GM18507 (cell line): ENCODE results near the gene WDR27.
"Not testable (repeated sequence)": the region's sequence is repeated elsewhere in the genome, so short reads cannot be mapped to it uniquely, and the experiment has no call there.

Source experiments
- DNase-seq: peaks from one replicate; pipeline ENCODE4 v3.0.0; 2011; ENCODE audit warnings: low read depth; ENCODE audit not compliant: insufficient read length; ENCODE audit errors: extremely low spot score
- FAIRE-seq: peaks from 2 replicates; lab custom pipeline; 2011; peaks lifted over from hg19 to GRCh38; lab: Jason Lieb, UNC

WDR27 gene

DNA sequence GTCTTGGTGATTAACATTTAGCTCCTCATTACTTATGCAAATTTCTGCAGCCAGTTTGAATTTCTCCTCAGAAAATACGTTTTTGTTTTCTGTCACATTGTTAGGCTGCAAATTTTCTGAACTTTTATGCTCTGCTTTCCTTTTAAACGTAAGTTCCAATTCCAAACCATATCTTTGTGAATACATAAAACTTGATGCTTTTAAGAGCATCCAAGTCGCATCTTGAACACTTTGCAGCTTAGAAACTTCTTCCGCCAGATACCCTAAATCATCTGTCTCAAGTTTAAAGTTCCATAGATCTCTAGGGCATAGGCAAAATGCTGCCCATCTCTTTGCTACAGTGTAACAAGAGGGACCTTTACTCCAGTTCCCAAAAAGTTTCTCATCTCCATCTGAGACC is 234.1 kb downstream of the WDR27 start:
- not testable (repeated sequence) for DNase-seq, FAIRE-seq

GRCh38 chr6:169466256-169466655 is 235.6 kb downstream of the WDR27 start:
- not testable (repeated sequence) for FAIRE-seq, DNase-seq

GRCh38 chr6:169457762-169458161 is 244.1 kb downstream of the WDR27 start:
- DNase-seq (no peak), FAIRE-seq (no peak)

DNA sequence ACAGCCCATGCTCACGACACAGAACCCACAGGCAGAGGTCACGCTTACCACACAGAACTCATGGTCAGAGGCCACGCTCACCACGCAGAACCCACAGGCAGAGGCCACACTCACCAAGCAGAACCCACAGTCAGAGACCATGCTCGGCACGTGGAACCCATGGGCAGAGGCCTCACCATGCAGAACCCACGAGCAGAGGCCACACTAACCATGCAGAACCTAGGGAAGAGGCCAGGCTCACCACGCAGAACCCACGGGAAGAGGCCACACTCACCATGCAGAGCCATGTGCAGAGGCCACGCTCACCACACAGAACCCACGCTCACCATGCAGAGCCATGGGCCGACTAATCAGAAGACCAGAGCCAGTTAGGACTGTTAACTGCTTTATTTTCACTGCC is 245.0 kb downstream of the WDR27 start:
- FAIRE-seq (no peak), DNase-seq (no peak)

- FAIRE-seq: no peak
- no peak for DNase-seq
Observed at GRCh38 chr6:169455470-169455869, 246.4 kb downstream of the WDR27 start.

DNA sequence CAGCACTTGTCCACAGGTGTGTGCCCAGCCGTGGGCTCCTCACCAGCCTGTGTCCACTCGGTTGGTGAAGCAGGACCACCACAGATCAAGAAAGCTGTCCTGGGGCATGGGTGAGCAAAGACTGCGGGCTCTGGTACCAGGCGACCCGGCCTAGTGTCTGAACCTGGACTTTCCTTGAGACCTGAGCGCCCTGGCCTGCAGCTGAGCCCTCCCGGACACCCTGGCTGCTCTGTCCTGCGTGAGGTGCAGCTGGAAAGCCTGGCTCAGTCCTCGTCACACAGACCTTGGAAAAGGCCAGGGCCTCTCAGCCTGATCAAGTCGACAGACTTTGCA is 247.0 kb downstream of the WDR27 start:
- no peak for FAIRE-seq
- DNase-seq: no peak

GRCh38 chr6:169454204-169454871 is 247.5 kb downstream of the WDR27 start:
- DNase-seq (no peak), FAIRE-seq (no peak)

DNA sequence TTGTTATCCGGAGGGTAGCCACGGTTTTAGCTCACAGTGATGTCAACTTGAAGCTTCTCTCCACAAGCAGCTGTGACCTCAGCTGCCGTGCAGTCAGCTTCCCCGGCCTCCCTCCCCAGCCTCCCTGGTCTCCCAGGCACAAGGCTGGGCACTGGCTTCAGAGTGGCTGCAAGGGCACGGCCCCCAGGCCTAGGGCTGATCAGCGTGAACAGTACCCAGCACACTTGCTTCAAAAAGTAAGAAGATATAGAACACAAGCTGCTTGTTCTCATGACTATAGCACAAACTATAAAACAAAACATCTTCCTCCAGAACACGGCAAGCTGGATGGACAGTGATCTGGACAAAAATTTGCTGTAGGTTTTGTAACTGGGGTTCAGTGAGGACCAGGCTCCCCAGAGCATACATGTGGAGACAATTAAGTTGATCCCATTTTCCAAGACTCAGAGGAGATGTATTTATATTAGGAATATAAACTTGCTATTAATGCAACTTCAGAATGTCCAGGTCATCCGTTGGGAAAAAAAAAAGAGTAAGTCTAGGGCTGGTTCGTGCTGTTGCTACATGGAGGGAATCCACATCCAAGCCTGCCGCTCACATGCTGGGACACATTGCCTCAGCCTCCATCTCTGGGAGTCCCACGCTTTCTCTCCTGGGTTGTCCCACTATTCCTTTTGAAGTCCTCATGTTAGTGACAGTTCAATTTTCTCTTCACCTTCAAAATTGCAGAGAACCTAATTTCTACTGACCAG is 248.8 kb downstream of the WDR27 start:
- no peak for FAIRE-seq
- DNase-seq: no peak

DNA sequence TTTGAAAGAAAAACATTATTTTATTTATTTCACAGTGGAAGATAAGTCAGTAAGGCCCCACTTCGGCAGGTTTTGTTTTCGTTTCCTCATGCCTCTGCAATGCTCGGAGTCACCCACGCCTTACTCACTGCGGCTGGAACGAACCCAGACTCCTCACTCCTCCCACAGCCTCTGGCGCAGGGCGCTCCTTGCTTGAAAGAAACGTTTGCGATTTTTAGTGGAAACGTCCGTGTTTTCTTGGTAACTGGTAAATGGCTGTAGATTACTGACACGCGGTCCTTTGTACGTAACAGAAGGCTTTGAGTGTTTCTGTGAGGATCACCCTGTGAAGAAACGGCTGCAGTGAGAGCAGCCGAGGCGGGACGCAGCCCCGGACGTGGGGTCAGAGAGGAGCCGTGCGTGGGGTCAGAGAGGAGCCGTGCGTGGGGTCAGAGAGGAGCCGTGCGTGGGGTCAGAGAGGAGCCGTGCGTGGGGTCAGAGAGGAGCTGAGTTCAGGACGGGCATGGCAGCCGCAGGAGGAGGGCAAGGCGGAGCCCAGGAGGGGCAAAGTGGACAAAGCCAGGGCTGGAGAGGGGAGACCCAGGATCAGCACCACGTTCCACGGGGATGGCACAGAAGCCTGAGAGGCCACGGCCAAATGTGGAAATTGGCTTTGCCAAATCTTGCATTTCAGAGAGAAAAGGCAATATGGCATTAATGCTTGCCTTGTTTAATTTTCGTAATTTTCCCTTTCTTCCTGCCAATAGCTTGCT is 249.5 kb downstream of the WDR27 start:
- DNase-seq (no peak), FAIRE-seq (no peak)

GRCh38 chr6:169451065-169451838 is 250.6 kb downstream of the WDR27 start:
- FAIRE-seq: no peak
- DNase-seq: no peak

DNA sequence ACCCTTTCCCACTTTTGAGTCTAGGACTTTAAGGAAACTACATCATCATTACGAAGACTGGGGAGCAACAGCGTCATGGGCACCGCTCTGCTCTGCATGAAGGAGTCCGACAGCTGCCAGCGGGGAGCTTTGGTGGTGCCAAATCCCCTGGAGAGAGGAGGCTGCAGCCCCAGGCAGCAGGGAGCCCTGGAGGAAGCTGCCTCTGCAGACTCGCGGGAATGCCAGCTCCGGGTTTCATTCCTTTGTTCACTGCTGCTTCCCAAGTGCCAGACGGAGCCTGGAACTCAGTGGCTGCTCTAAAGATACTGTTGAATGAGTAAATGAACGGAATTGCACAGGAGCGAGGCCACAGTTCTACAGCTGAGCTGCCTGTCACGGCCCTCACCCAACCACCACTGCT is 251.7 kb downstream of the WDR27 start:
- DNase-seq (no peak), FAIRE-seq (no peak)

DNA sequence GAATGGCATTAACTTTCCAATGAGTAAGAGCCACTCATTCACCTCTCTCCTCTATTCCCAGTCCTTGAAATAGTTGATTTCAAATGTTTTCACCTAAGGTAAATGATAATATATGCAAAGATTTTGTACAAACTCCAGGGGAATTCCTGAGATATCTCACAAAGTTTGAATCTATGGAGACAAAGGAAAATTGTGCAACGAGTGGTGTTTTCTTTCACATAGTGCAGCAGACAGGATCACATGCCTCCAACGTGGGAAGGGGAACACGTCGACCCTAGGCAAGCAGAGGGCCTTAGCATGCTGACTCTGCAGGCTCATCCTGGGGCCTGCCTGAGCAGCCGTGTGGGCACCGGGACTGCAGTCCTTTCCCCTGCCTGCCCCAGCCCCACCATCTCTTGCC is 252.6 kb downstream of the WDR27 start:
- FAIRE-seq (no peak), DNase-seq (no peak)

- DNase-seq: no peak
- FAIRE-seq: no peak
Observed at GRCh38 chr6:169445661-169446581, 255.9 kb downstream of the WDR27 start.

GRCh38 chr6:169445227-169445626 is 256.6 kb downstream of the WDR27 start:
- FAIRE-seq (no peak), DNase-seq (no peak)

GRCh38 chr6:169441292-169441691 is 260.5 kb downstream of the WDR27 start:
- FAIRE-seq (no peak), DNase-seq (no peak)

- FAIRE-seq (no peak), DNase-seq (no peak)
Observed at GRCh38 chr6:169439710-169440109, 262.1 kb downstream of the WDR27 start.

DNA sequence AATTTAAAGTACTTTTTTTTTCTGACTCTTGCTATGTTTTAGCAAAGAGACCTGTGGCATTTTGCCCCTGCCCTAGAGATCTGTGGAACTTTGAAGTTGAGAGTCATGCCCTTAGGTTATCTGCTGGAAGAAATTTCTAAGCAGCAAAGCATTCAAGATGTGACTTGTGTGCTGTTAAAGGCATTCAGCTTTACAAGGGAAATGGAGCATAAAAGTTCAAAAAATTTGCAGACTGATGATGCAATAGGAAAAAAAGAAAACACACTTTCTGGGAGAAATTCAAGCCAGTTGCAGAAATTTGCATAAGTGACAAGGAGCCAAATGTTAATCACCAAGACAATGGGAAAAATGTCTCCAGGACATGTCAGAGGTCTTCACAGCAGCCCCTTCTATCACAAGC is 267.3 kb downstream of the WDR27 start:
- not testable (repeated sequence) for DNase-seq, FAIRE-seq

DNA sequence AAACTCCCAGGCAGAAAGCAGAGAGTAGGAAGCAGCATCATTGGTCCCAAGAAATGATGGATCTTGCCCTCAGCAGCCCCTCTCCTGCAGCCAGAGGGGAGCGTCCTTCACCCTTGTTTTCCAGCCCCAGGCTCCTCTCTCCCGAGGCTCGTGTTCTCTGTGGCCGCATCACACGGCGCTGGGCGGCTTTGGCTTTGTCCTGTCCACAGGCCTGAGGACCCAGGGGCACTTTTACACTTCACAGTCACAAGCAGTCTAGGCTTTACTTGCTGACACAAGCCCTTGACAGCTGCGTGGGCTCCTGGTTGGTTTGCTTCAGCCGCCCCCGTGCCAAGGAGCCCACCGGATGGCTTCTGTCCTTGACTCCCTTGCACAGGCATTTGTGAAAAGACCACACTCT is 272.8 kb downstream of the WDR27 start:
- no peak for DNase-seq
- no peak for FAIRE-seq

DNA sequence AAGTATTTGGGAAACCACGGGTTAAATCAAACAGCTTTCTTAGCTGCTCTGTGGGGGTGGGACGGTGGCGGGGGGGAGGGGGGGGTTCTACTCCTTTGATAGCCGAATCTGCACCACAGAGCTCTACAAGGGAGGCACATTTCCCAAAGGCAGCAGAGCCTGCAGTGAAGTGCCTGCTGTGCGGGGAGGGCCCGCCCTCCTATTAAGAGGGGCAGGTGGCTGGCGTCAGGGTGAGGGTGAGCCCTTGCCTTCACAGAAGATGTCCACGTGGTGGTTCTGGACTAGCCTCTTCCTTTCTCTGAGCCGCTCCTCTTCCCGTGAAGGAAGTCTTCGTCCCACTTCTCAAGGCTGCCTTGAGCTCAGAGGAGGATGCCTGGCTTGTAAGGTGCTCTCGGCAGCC is 273.3 kb downstream of the WDR27 start:
- FAIRE-seq (no peak), DNase-seq (no peak)
